Astrocyte (in vitro differentiated cells and primary cell): Measurements from ENCODE around the gene PRRX2. TPM values are rescaled to one million over a fixed set of nuclear protein-coding genes. Genes with fewer than 3 reads are reported as not detected.

Source experiments
- DNase-seq: peaks from one replicate; pipeline ENCODE4 v3.0.0-alpha.2; 2010; ENCODE audit warnings: low read depth
- FAIRE-seq: peaks from 2 replicates; lab custom pipeline; 2011; peaks lifted over from hg19 to GRCh38; lab: Jason Lieb, UNC
- H2AFZ ChIP-seq: 2 replicates; pipeline ENCODE4 v1.6.0; 2012; ENCODE audit warnings: low read depth, low read length, inconsistent platforms
- H3K27ac ChIP-seq: 2 replicates; pipeline ENCODE4 v1.5.1; 2011; ENCODE audit warnings: low read depth, low read length, inconsistent platforms
- H3K27me3 ChIP-seq: 2 replicates; pipeline ENCODE4 v1.6.0; 2011; ENCODE audit warnings: low read length, inconsistent platforms; ENCODE audit not compliant: insufficient read depth
- H3K36me3 ChIP-seq: 2 replicates; pipeline ENCODE4 v1.5.1; 2011; ENCODE audit warnings: low read length, inconsistent platforms; ENCODE audit not compliant: insufficient read depth
- H3K4me1 ChIP-seq: 2 replicates; pipeline ENCODE4 v1.5.1; 2011; ENCODE audit warnings: low read length, inconsistent platforms; ENCODE audit not compliant: insufficient read depth
- H3K4me2 ChIP-seq: 2 replicates; pipeline ENCODE4 v1.6.0; 2012; ENCODE audit warnings: low read length, inconsistent platforms
- H3K4me3 ChIP-seq: 2 replicates; pipeline ENCODE4 v1.5.1; 2011; ENCODE audit warnings: low read depth, mild to moderate bottlenecking, low read length, inconsistent platforms; ENCODE audit not compliant: insufficient read depth
- H3K79me2 ChIP-seq: 2 replicates; pipeline ENCODE4 v1.6.0; 2012; ENCODE audit warnings: mild to moderate bottlenecking, low read length, inconsistent platforms; ENCODE audit not compliant: insufficient read depth
- H3K9ac ChIP-seq: 2 replicates; pipeline ENCODE4 v1.6.0; 2012; ENCODE audit warnings: mild to moderate bottlenecking, low read length, inconsistent platforms
- H3K9me3 ChIP-seq: 2 replicates; pipeline ENCODE4 v1.5.1; 2012; ENCODE audit warnings: low read depth, mild to moderate bottlenecking, low read length, inconsistent platforms; ENCODE audit not compliant: insufficient read depth
- H4K20me1 ChIP-seq: 2 replicates; pipeline ENCODE4 v1.6.0; 2012; ENCODE audit warnings: low read length, inconsistent platforms; ENCODE audit not compliant: insufficient read depth
- H3K27ac Mint-ChIP-seq: one replicate; pipeline ENCODE4 v1.8.0; 2021; ENCODE audit warnings: mild to moderate bottlenecking, mixed read lengths; ENCODE audit not compliant: unreplicated experiment
- H3K27me3 Mint-ChIP-seq: one replicate; pipeline ENCODE4 v1.8.0; 2021; ENCODE audit warnings: low read depth, mixed read lengths; ENCODE audit not compliant: unreplicated experiment
- H3K36me3 Mint-ChIP-seq: one replicate; pipeline ENCODE4 v1.8.0; 2021; ENCODE audit warnings: low read depth, mixed read lengths; ENCODE audit not compliant: unreplicated experiment
- H3K4me1 Mint-ChIP-seq: one replicate; pipeline ENCODE4 v1.8.0; 2021; ENCODE audit warnings: low read depth, mixed read lengths; ENCODE audit not compliant: unreplicated experiment
- H3K4me3 Mint-ChIP-seq: one replicate; pipeline ENCODE4 v1.8.0; 2021; ENCODE audit warnings: mild to moderate bottlenecking, moderate library complexity, mixed read lengths; ENCODE audit not compliant: unreplicated experiment
- H3K9me3 Mint-ChIP-seq: one replicate; pipeline ENCODE4 v1.8.0; 2021; ENCODE audit warnings: mild to moderate bottlenecking, mixed read lengths; ENCODE audit not compliant: unreplicated experiment
- CTCF ChIP-seq: IDR thresholded peaks from 2 replicates; pipeline ENCODE4 v1.5.1; 2011; ENCODE audit warnings: low read depth, mild to moderate bottlenecking, inconsistent platforms, low read length, moderate library complexity; ENCODE audit not compliant: insufficient read depth
- EZH2 ChIP-seq: IDR thresholded peaks from 2 replicates; pipeline ENCODE4 v1.6.1; 2012; ENCODE audit warnings: mild to moderate bottlenecking, low read length, inconsistent platforms; ENCODE audit not compliant: insufficient read depth
- total RNA-seq: library from RNA; stranded (reverse); gene quantifications from 2 replicates; pipeline ENCODE4 v1.2.1, GENCODE V29; 2021

PRRX2 gene
- total RNA-seq, 1 donor from 2014 or later: not detected

- Histone ChIP-seq H2AFZ (no peak overlapping the region), H3K4me2 (no peak overlapping the region), H4K20me1 (peaks cover 3% of the 10 kb centered on the region), H3K4me1 (peaks cover 10% of the 10 kb centered on the region), H3K27ac (no peak overlapping the region), H3K9me3 (no peaks in the 10 kb centered on the region), H3K36me3 (no peaks in the 10 kb centered on the region), H3K79me2 (no peaks in the 10 kb centered on the region), H3K27me3 (peaks cover 16% of the 10 kb centered on the region), H3K4me3 (no peak overlapping the region), H3K9ac (no peak overlapping the region)
- Mint-ChIP-seq H3K4me3 (no peak overlapping the region), H3K27ac (no peak overlapping the region), H3K27me3 (peaks cover 29% of the 10 kb centered on the region), H3K36me3 (no peaks in the 10 kb centered on the region), H3K4me1 (no peaks in the 10 kb centered on the region), H3K9me3 (no peaks in the 10 kb centered on the region)
- no peak for DNase-seq
- FAIRE-seq: no peak
- TF ChIP-seq EZH2: no peak
- TF ChIP-seq CTCF: no peak
Measured at GRCh38 chr9:129667378-129667777, 1.9 kb downstream of the PRRX2 start.

- Histone ChIP-seq H3K9me3 (no peaks in the 10 kb centered on the region), H4K20me1 (peaks cover 3% of the 10 kb centered on the region), H3K27me3 (peaks cover 14% of the 10 kb centered on the region), H3K4me3 (no peak overlapping the region), H3K79me2 (no peaks in the 10 kb centered on the region), H3K4me1 (peaks cover 10% of the 10 kb centered on the region), H3K27ac (no peak overlapping the region), H3K36me3 (no peaks in the 10 kb centered on the region), H2AFZ (no peak overlapping the region), H3K9ac (no peak overlapping the region), H3K4me2 (no peak overlapping the region)
- H3K4me1 Mint-ChIP-seq: no peaks in the 10 kb centered on the region
- H3K4me3 Mint-ChIP-seq: no peak overlapping the region
- FAIRE-seq (no peak), DNase-seq (no peak)
- no peak for TF ChIP-seq CTCF
- TF ChIP-seq EZH2: no peak
- no peak overlapping the region for H3K27ac Mint-ChIP-seq
- no peaks in the 10 kb centered on the region for H3K9me3 Mint-ChIP-seq
- no peaks in the 10 kb centered on the region for H3K36me3 Mint-ChIP-seq
- H3K27me3 Mint-ChIP-seq: peaks cover 26% of the 10 kb centered on the region
Measured at GRCh38 chr9:129667850-129668249, 2.4 kb downstream of the PRRX2 start.

- H2AFZ ChIP-seq: no peak overlapping the region
- no peak overlapping the region for H3K27ac Mint-ChIP-seq
- no peaks in the 10 kb centered on the region for H3K36me3 Mint-ChIP-seq
- H3K4me3 Mint-ChIP-seq: no peak overlapping the region
- DNase-seq: peak; percentile 87
- H3K4me3 ChIP-seq: no peak overlapping the region
- H3K36me3 ChIP-seq: no peaks in the 10 kb centered on the region
- FAIRE-seq: peak; percentile 97
- no peaks in the 10 kb centered on the region for H3K79me2 ChIP-seq
- H3K4me2 ChIP-seq: peak overlapping the region; percentile 45
- H4K20me1 ChIP-seq: peaks cover 3% of the 10 kb centered on the region
- H3K9me3 ChIP-seq: no peaks in the 10 kb centered on the region
- TF ChIP-seq EZH2: no peak
- TF ChIP-seq CTCF: no peak
- H3K9ac ChIP-seq: no peak overlapping the region
- H3K27me3 ChIP-seq: peaks cover 13% of the 10 kb centered on the region
- H3K4me1 ChIP-seq: peaks cover 10% of the 10 kb centered on the region
- no peaks in the 10 kb centered on the region for H3K9me3 Mint-ChIP-seq
- peaks cover 32% of the 10 kb centered on the region for H3K27me3 Mint-ChIP-seq
- no peaks in the 10 kb centered on the region for H3K4me1 Mint-ChIP-seq
- H3K27ac ChIP-seq: no peak overlapping the region
Measured at GRCh38 chr9:129669141-129669718, 3.8 kb downstream of the PRRX2 start.
